ENCODE measurements around the gene DMP1. TPM values are rescaled to one million over a fixed set of nuclear protein-coding genes. Genes with fewer than 3 reads are reported as not detected.

The DMP1 gene
- total RNA-seq: not detected in 2 replicates

GRCh38 chr4:87649980-87650379 is at the start of gene DMP1:
Gene DMP1, plus strand, starts transcription at chr4:87650280. Its CDS starts 6,213 bp downstream, at chr4:87656493.

GRCh38 chr4:87608229-87608628 is 41.9 kb upstream of the DMP1 start, which contains the start of gene DSPP:
Gene DSPP, plus strand, starts transcription at chr4:87608529. Its CDS starts 2,380 bp downstream, at chr4:87610909.

Other genes with a start within 250 kb of the DMP1 start
- gene NUDT9, start 227.7 kb upstream of the DMP1 start, total RNA-seq: 15.1 and 17.5 TPM in 2 replicates
- under 0.01 and 1.0 TPM in 2 replicates for gene SPARCL1, start 120.9 kb upstream of the DMP1 start, total RNA-seq
- not detected in 2 replicates for gene DSPP, start 41.8 kb upstream of the DMP1 start, total RNA-seq
- not detected in 2 replicates for gene IBSP, start 149.3 kb downstream of the DMP1 start, total RNA-seq
- not detected in 2 replicates for gene MEPE, start 182.7 kb downstream of the DMP1 start, total RNA-seq